Muscle layer of colon (tissue), 2 donors: Measurements from ENCODE around the gene KIF18B.

ENCODE experiments used
- H3K27ac ChIP-seq: one replicate; pipeline ENCODE4 v1.7.0; 2013; ENCODE audit warnings: low read depth, mild to moderate bottlenecking, low read length, moderate library complexity
- H3K27me3 ChIP-seq, 2 donors: one replicate each; pipeline ENCODE4 v1.7.0; 2013; ENCODE audit warnings: low read length in 2 of 2, mild to moderate bottlenecking in 2 of 2; ENCODE audit not compliant: insufficient read depth in 2 of 2, control insufficient read depth in 1 of 2
- H3K36me3 ChIP-seq: one replicate; pipeline ENCODE4 v1.7.0; 2013; ENCODE audit warnings: mild to moderate bottlenecking, low read length; ENCODE audit not compliant: insufficient read depth
- H3K4me1 ChIP-seq: one replicate; pipeline ENCODE4 v1.7.0; 2013; ENCODE audit warnings: mild to moderate bottlenecking, low read length; ENCODE audit not compliant: insufficient read depth
- H3K4me3 ChIP-seq, 2 donors: one replicate each; pipeline ENCODE4 v1.7.0; 2013; ENCODE audit warnings: low read length in 2 of 2, low read depth in 1 of 2, mild to moderate bottlenecking in 1 of 2, moderate library complexity in 1 of 2
- H3K9ac ChIP-seq: one replicate; pipeline ENCODE4 v1.7.0; 2013; ENCODE audit warnings: low read length
- H3K9me3 ChIP-seq: one replicate; pipeline ENCODE4 v1.7.0; 2013; ENCODE audit warnings: mild to moderate bottlenecking, low read length
- donor health status: abdominal sarcoma.
- donor health status: Adenocarcinoma of cecum.

KIF18B gene

GRCh38 chr17:44947461-44948314 is at the start of gene KIF18B:
TSS of gene KIF18B (minus strand) at chr17:44947773. CDS start at chr17:44936344, 11,429 bp downstream.
- Histone ChIP-seq H3K9ac (peak within 1 kb of the TSS; percentile 28), H3K9me3 (no peaks in the 10 kb centered on the region), H3K27me3 (no peaks in the 10 kb centered on the region), H3K27ac (peak within 1 kb of the TSS; percentile 76), H3K4me1 (peaks cover 6% of the 10 kb centered on the region), H3K4me3 (peak within 1 kb of the TSS; percentile 71 to 86), H3K36me3 (no peaks in the 10 kb centered on the region)

GRCh38 chr17:44996304-44996703 is 48.7 kb upstream of the KIF18B start:
- Histone ChIP-seq H3K9ac (no peak overlapping the region), H3K36me3 (no peaks in the 10 kb centered on the region), H3K27me3 (no peaks in the 10 kb centered on the region), H3K27ac (no peak overlapping the region), H3K4me1 (no peaks in the 10 kb centered on the region), H3K9me3 (no peaks in the 10 kb centered on the region), H3K4me3 (no peak overlapping the region)

GRCh38 chr17:44995436-44996001 is 47.9 kb upstream of the KIF18B start:
- Histone ChIP-seq H3K4me1 (no peaks in the 10 kb centered on the region), H3K27me3 (no peaks in the 10 kb centered on the region), H3K27ac (no peak overlapping the region), H3K9me3 (no peaks in the 10 kb centered on the region), H3K4me3 (no peak overlapping the region), H3K36me3 (no peaks in the 10 kb centered on the region), H3K9ac (no peak overlapping the region)

- no peaks in the 10 kb centered on the region for H3K9me3 ChIP-seq
- H3K27ac ChIP-seq, result no peak overlapping the region
- H3K27me3 ChIP-seq, result peaks cover 0 to 5% of the 10 kb centered on the region in 2 donors
- no peaks in the 10 kb centered on the region for H3K36me3 ChIP-seq
- H3K4me3 ChIP-seq, result no peak overlapping the region
- peaks cover 1% of the 10 kb centered on the region for H3K4me1 ChIP-seq
- no peak overlapping the region for H3K9ac ChIP-seq
Observed at GRCh38 chr17:44992242-44992939, 44.8 kb upstream of the KIF18B start.

GRCh38 chr17:44990994-44991393 is 43.4 kb upstream of the KIF18B start:
- H3K36me3 ChIP-seq, result no peaks in the 10 kb centered on the region
- no peak overlapping the region for H3K27ac ChIP-seq
- peaks cover 4% of the 10 kb centered on the region for H3K4me1 ChIP-seq
- no peak overlapping the region for H3K4me3 ChIP-seq
- H3K9me3 ChIP-seq, result no peaks in the 10 kb centered on the region
- H3K27me3 ChIP-seq, result peaks cover 0 to 5% of the 10 kb centered on the region in 2 donors
- no peak overlapping the region for H3K9ac ChIP-seq

GRCh38 chr17:44989552-44990138 is 42.1 kb upstream of the KIF18B start:
- Histone ChIP-seq H3K4me3 (no peak overlapping the region), H3K27ac (no peak overlapping the region), H3K9me3 (no peaks in the 10 kb centered on the region), H3K4me1 (peaks cover 4% of the 10 kb centered on the region), H3K36me3 (no peaks in the 10 kb centered on the region), H3K27me3 (peaks cover 0 to 5% of the 10 kb centered on the region in 2 donors), H3K9ac (no peak overlapping the region)

GRCh38 chr17:44988044-44988942 is 40.7 kb upstream of the KIF18B start:
- Histone ChIP-seq H3K9ac (no peak overlapping the region), H3K4me3 (no peak overlapping the region), H3K9me3 (no peaks in the 10 kb centered on the region), H3K36me3 (no peaks in the 10 kb centered on the region), H3K27me3 (peaks cover 0 to 5% of the 10 kb centered on the region in 2 donors), H3K4me1 (peaks cover 4% of the 10 kb centered on the region), H3K27ac (no peak overlapping the region)

- Histone ChIP-seq H3K27ac (no peak overlapping the region), H3K27me3 (peaks cover 0 to 5% of the 10 kb centered on the region in 2 donors), H3K4me3 (no peak overlapping the region)
Observed at GRCh38 chr17:44983563-44983962, 36.0 kb upstream of the KIF18B start.

GRCh38 chr17:44982113-44982702 is 34.6 kb upstream of the KIF18B start:
- Histone ChIP-seq H3K4me3 (no peak overlapping the region), H3K36me3 (no peaks in the 10 kb centered on the region), H3K27me3 (no peaks in the 10 kb centered on the region), H3K4me1 (peaks cover 52% of the 10 kb centered on the region), H3K27ac (no peak overlapping the region), H3K9me3 (no peaks in the 10 kb centered on the region), H3K9ac (no peak overlapping the region)

More at GRCh38 chr17:44983563-44983962, 36.0 kb upstream of the KIF18B start:
- Histone ChIP-seq H3K4me1 (peaks cover 41% of the 10 kb centered on the region), H3K36me3 (no peaks in the 10 kb centered on the region), H3K9me3 (no peaks in the 10 kb centered on the region), H3K9ac (no peak overlapping the region)

- H3K4me3 ChIP-seq, result no peak overlapping the region
- H3K9ac ChIP-seq, result no peak overlapping the region
- no peaks in the 10 kb centered on the region for H3K27me3 ChIP-seq
- no peaks in the 10 kb centered on the region for H3K36me3 ChIP-seq
- H3K9me3 ChIP-seq, result no peaks in the 10 kb centered on the region
- H3K4me1 ChIP-seq, result peaks cover 59% of the 10 kb centered on the region
- H3K27ac ChIP-seq, result no peak overlapping the region
Observed at GRCh38 chr17:44981221-44981968, 33.8 kb upstream of the KIF18B start.
